GM12865 (cell line): Measurements from ENCODE around the gene SASH1.

Source experiments
- DNase-seq: peaks from one replicate; pipeline ENCODE4 v3.0.0; 2010; ENCODE audit warnings: low read depth
- H3K4me3 ChIP-seq: 2 replicates; pipeline ENCODE4 v1.5.1; 2011; ENCODE audit warnings: mild to moderate bottlenecking, low read depth, low read length, control low read depth
- TF ChIP-seq, protein P1 (sequence below): IDR thresholded peaks from 2 replicates; pipeline ENCODE4 v1.5.1; 2011; ENCODE audit warnings: low read length, control low read depth, low read depth, inconsistent platforms; ENCODE audit not compliant: insufficient read depth; ENCODE audit errors: missing control alignments

Gene SASH1

DNA sequence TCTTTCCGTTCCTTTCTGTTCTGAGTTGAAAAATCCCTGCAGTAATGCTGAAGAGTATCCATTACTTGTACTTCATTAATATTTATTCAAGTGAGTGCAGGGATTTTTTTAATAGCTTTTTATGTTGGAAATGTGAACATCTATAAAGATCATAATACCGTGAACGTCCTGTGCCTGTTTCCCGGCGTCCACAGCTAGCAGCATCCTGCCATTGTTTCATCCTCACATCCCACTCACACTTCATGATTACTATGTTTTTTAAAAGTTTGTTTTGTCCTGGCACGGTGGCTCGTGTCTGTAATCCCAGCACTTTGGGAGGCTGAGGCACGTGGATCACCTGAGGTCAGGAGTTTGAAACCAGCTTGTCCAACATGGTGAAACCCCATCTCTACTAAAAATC, 54.3 kb downstream of the SASH1 start:
- TF ChIP-seq, protein P1, sequence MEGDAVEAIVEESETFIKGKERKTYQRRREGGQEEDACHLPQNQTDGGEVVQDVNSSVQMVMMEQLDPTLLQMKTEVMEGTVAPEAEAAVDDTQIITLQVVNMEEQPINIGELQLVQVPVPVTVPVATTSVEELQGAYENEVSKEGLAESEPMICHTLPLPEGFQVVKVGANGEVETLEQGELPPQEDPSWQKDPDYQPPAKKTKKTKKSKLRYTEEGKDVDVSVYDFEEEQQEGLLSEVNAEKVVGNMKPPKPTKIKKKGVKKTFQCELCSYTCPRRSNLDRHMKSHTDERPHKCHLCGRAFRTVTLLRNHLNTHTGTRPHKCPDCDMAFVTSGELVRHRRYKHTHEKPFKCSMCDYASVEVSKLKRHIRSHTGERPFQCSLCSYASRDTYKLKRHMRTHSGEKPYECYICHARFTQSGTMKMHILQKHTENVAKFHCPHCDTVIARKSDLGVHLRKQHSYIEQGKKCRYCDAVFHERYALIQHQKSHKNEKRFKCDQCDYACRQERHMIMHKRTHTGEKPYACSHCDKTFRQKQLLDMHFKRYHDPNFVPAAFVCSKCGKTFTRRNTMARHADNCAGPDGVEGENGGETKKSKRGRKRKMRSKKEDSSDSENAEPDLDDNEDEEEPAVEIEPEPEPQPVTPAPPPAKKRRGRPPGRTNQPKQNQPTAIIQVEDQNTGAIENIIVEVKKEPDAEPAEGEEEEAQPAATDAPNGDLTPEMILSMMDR = no peak
- DNase-seq = no peak

DNA sequence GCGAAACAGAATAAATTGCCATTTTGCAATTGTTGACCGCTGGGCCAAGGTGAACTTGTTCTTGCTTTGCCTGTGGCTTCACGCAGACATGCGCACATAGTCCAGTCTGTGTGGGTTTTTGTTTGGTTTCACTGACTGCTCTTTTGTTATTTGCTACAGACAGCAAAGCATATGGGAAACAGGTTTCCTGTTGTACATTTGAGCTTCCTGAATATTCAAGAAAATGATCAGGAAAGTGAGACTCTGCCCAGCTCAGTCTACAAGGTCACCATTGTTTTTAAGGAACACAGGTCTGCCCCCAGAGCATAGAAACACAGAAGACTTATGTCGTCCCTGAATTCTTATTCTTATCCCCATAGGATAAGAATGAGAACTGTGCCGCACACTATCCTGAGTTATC, 55.6 kb downstream of the SASH1 start:
- TF ChIP-seq, protein P1 = no peak
- no peak for DNase-seq
- no peak overlapping the region for H3K4me3 ChIP-seq

More for the DNA sequence above, 54.3 kb downstream of the SASH1 start:
- H3K4me3 ChIP-seq = no peak overlapping the region

DNA sequence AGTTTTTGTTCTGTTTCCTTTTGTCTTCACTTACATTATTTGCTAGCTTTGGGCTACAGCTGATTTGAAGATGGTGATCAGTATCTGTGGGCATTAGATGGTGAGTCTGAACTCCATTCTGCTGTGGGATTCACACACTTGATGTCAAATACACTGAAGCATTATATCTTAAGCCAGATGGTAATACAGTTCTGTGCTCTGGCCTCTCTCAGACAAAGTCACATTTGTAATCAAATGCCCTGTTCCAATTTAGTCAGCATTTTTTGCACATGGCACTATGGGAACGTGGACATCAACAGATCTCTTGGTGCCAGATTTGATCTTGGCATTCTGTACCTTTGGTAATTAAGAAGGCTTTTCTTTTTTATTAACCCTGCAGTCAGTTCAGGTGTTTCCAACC, 56.0 kb downstream of the SASH1 start:
- H3K4me3 ChIP-seq = no peak overlapping the region
- DNase-seq = no peak
- TF ChIP-seq, protein P1 = no peak

DNA sequence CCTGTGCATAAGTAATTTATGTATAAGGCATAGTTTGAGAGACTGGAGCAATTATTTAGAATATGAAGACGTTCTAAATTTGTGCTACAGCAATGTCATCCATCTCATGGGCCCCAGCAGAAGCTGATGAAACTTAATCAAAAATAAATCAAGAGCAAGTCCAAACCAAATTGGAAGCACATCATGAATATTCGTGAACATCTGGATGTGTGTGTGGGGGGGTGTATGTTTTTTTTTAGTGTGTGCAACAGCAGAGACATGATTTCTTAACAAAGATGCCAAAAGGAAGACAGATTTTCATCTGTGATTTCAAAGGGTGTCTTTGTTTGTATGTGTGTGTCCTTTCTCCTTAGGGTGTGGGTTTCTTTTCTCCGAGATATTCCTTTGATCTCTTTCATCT, 58.9 kb downstream of the SASH1 start:
- H3K4me3 ChIP-seq = no peak overlapping the region
- TF ChIP-seq, protein P1 = no peak
- no peak for DNase-seq

DNA sequence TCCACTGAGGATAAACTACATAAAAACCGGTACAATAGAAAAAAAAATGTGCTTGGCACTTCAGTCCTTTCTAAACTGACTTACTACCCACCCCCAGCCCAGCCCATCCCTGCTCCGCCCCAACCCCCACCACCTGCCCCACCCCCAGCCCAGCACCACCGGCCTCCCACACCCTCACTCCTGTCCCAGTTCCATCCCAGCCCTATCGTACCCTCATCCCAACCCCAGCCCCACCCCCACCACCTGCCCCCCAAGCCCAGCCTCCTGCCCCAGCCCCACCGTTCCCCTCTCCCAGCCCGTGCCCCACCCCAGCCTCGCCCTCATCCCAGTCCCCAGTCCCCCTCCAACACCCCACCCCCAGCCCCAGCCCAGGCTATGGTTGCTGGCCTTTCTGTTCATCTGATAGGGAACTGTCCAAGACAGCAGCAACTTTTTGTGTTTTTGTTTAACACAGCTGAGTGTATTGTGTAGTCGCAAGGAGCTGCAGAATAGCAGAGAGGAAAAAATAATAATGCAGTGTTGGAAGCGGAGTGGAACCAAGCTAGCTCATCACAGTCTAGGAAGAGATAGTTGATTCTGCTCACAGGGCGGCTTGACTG, 61.9 kb downstream of the SASH1 start:
- TF ChIP-seq, protein P1 = no peak
- no peak for DNase-seq
- H3K4me3 ChIP-seq = no peak overlapping the region

DNA sequence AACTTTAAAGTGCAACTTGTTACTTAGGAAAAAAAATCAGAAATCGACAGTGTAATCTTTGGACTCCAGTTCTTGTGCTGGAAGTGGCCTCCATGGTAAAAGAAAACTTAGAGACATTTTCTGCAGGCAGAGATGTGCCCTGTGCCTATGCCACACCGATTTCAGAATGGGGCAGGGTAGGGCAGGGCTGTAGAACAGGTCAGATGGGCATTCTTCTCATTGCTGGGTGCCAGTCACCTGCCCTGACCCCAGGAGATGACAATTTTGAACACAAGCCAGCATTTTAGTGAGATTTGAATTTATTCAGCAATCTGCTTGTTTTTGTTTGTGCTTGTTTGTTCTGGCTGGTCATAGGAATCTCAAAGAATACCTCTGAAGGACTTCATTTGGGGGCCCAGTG, 63.3 kb downstream of the SASH1 start:
- DNase-seq = no peak
- no peak overlapping the region for H3K4me3 ChIP-seq
- TF ChIP-seq, protein P1 = no peak
